Measurements from ENCODE around the gene PRKN. TPM values are rescaled to one million over a fixed set of nuclear protein-coding genes. Genes with fewer than 3 reads are reported as not detected.

PRKN gene
- total RNA-seq: 0.29 and 2.1 TPM in 2 replicates

DNA sequence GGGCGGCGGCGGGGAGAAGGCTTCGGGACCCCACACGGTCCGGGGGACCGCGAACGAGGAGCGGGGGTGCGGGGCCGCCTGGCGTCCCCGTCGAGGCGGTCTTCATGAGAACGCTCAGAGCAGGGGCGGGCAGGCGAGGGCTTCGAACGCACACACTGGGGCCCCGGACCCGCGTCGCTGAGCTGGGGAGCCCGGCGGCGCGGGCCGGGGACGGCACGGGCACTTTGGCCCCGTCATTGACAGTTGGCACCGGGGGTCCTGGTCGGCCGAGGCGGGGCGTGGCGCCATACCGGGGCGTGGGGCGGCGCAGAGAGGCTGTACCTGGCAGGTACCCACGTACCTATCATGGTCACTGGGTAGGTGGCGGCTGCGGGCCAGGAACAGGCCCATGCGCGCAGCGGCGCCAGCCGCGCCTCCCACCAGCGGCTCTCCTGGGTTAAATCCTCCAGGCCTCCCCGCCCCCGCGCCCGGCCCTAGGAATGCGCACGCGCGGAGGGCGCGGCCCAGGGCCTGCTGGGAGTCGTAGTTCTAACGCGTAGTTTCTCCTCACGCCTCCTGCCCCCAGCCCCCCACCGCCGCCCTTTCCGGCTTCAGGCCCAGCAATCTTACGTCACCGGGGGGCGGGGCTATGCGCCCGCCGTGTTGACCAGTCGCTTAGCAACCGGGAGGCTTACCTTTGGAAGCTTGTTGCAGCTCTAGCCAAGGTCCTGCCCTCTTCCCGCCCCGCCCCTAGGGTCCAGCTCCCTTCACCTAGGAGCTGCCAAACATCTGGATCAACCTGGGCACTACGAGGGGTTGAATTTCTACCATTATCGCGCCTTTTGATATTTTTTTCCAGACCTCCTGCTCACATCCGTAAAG lies at the start of gene PRKN, which contains the start of gene PACRG:
Gene PRKN, minus strand, starts transcription at position 445 of the 861 bp plus-strand sequence.
Gene PACRG, plus strand, starts transcription at position 653 of the 861 bp plus-strand sequence.

Other genes with a start within 250 kb of the PRKN start
- not detected in 2 replicates for gene PACRG, start 208 bp upstream of the PRKN start, total RNA-seq